CD4-positive, alpha-beta T cell treated with Interferon gamma for 1 hour (primary cell): ENCODE results near the gene STK4.
"Not testable (repeated sequence)": the region's sequence is repeated elsewhere in the genome, so short reads cannot be mapped to it uniquely, and the experiment has no call there.

Experiments
- DNase-seq: peaks from one replicate; pipeline ENCODE4 v3.0.0-alpha.2; 2020

STK4 gene

GRCh38 chr20:44990425-44990824, 24.1 kb downstream of the STK4 start:
- DNase-seq = no peak

- no peak for DNase-seq
These were observed 24.6 kb downstream of the STK4 start for GRCh38 chr20:44990957-44991356.

GRCh38 chr20:44993343-44993742, 27.0 kb downstream of the STK4 start:
- no peak for DNase-seq

GRCh38 chr20:44997171-44997570, 30.9 kb downstream of the STK4 start:
- DNase-seq = no peak

- no peak for DNase-seq
These were observed 31.4 kb downstream of the STK4 start for GRCh38 chr20:44997668-44998067.

GRCh38 chr20:45008521-45009049, 42.3 kb downstream of the STK4 start:
- no peak for DNase-seq

GRCh38 chr20:45010399-45010828, 44.1 kb downstream of the STK4 start:
- DNase-seq = no peak

- DNase-seq = peak; percentile 32
These were observed 44.8 kb downstream of the STK4 start for GRCh38 chr20:45011108-45011526.

- no peak for DNase-seq
These were observed 46.5 kb downstream of the STK4 start for GRCh38 chr20:45012682-45013302.

- not testable (repeated sequence) for DNase-seq
These were observed 47.8 kb downstream of the STK4 start for GRCh38 chr20:45014131-45014530.

- DNase-seq = no peak
These were observed 48.5 kb downstream of the STK4 start for GRCh38 chr20:45014671-45015415.

GRCh38 chr20:45016089-45016671, 49.9 kb downstream of the STK4 start:
- DNase-seq = no peak

- no peak for DNase-seq
These were observed 51.0 kb downstream of the STK4 start for GRCh38 chr20:45017281-45017680.

GRCh38 chr20:45017857-45018256, 51.5 kb downstream of the STK4 start:
- no peak for DNase-seq

- no peak for DNase-seq
These were observed 52.9 kb downstream of the STK4 start for GRCh38 chr20:45019027-45019761.

- DNase-seq = no peak
These were observed 53.4 kb downstream of the STK4 start for GRCh38 chr20:45019762-45020123.

- DNase-seq = no peak
These were observed 54.0 kb downstream of the STK4 start for GRCh38 chr20:45020236-45020886.

GRCh38 chr20:45021631-45022030, 55.3 kb downstream of the STK4 start:
- no peak for DNase-seq

- DNase-seq = not testable (repeated sequence)
These were observed 56.8 kb downstream of the STK4 start for GRCh38 chr20:45023140-45023539.

- no peak for DNase-seq
These were observed 62.3 kb downstream of the STK4 start for GRCh38 chr20:45028424-45029136.

- DNase-seq = no peak
These were observed 63.6 kb downstream of the STK4 start for GRCh38 chr20:45029884-45030283.

- no peak for DNase-seq
These were observed 66.0 kb downstream of the STK4 start for GRCh38 chr20:45032276-45032675.
